NCI-H774 (cell line): Measurements from ENCODE around the gene AICDA.
A peak's percentile ranks its signal among the peaks of the same experiment; 100 is the strongest.
"Not testable (repeated sequence)": the region's sequence is repeated elsewhere in the genome, so short reads cannot be mapped to it uniquely, and the experiment has no call there.

Experiments
- DNase-seq: peaks from one replicate; lab custom pipeline; 2025; lab: John Stamatoyannopoulos, UW

AICDA gene

GRCh38 chr12:8609061-8609570 is 3.5 kb downstream of the AICDA start:
- no peak for DNase-seq

GRCh38 chr12:8606890-8607289 is 5.8 kb downstream of the AICDA start:
- no peak for DNase-seq

GRCh38 chr12:8605057-8605456 is 7.6 kb downstream of the AICDA start:
- DNase-seq: no peak

- DNase-seq: no peak
Measured at GRCh38 chr12:8603856-8604255, 8.8 kb downstream of the AICDA start.

GRCh38 chr12:8603286-8603685 is 9.4 kb downstream of the AICDA start:
- DNase-seq: no peak

GRCh38 chr12:8596561-8596960 is 16.1 kb downstream of the AICDA start:
- no peak for DNase-seq

- DNase-seq: no peak
Measured at GRCh38 chr12:8594072-8594471, 18.6 kb downstream of the AICDA start.

GRCh38 chr12:8593246-8593645 is 19.4 kb downstream of the AICDA start:
- DNase-seq: no peak

GRCh38 chr12:8590842-8591545 is 21.7 kb downstream of the AICDA start:
- DNase-seq: no peak

- no peak for DNase-seq
Measured at GRCh38 chr12:8589679-8590078, 23.0 kb downstream of the AICDA start.

- not testable (repeated sequence) for DNase-seq
Measured at GRCh38 chr12:8584478-8584877, 28.2 kb downstream of the AICDA start.

- DNase-seq: no peak
Measured at GRCh38 chr12:8584004-8584403, 28.7 kb downstream of the AICDA start.

- DNase-seq: no peak
Measured at GRCh38 chr12:8581098-8581784, 31.4 kb downstream of the AICDA start.

- no peak for DNase-seq
Measured at GRCh38 chr12:8577879-8578278, 34.8 kb downstream of the AICDA start.

GRCh38 chr12:8572507-8572906 is 40.2 kb downstream of the AICDA start:
- no peak for DNase-seq

GRCh38 chr12:8566525-8566924 is 46.1 kb downstream of the AICDA start:
- DNase-seq: no peak

- not testable (repeated sequence) for DNase-seq
Measured at GRCh38 chr12:8566052-8566451, 46.6 kb downstream of the AICDA start.

- peak; percentile 8 for DNase-seq
Measured at GRCh38 chr12:8564656-8565055, 48.0 kb downstream of the AICDA start.

- no peak for DNase-seq
Measured at GRCh38 chr12:8563356-8563755, 49.3 kb downstream of the AICDA start.

- DNase-seq: no peak
Measured at GRCh38 chr12:8562310-8562709, 50.3 kb downstream of the AICDA start.

- no peak for DNase-seq
Measured at GRCh38 chr12:8561011-8561410, 51.6 kb downstream of the AICDA start.

GRCh38 chr12:8559676-8560075 is 53.0 kb downstream of the AICDA start:
- no peak for DNase-seq

GRCh38 chr12:8556531-8557097 is 56.0 kb downstream of the AICDA start:
- no peak for DNase-seq
